SH-SY5Y (cell line): ENCODE results near the gene ANAPC4.

ENCODE experiments used
- GATA2 ChIP-seq: IDR thresholded peaks from 2 replicates; pipeline ENCODE4 v1.6.1; 2011; ENCODE audit warnings: mild to moderate bottlenecking, low read depth, low read length
- GATA3 ChIP-seq: IDR thresholded peaks from 2 replicates; pipeline ENCODE4 v1.6.1; 2011; ENCODE audit warnings: low read depth, mild to moderate bottlenecking, low read length, moderate library complexity

DNA sequence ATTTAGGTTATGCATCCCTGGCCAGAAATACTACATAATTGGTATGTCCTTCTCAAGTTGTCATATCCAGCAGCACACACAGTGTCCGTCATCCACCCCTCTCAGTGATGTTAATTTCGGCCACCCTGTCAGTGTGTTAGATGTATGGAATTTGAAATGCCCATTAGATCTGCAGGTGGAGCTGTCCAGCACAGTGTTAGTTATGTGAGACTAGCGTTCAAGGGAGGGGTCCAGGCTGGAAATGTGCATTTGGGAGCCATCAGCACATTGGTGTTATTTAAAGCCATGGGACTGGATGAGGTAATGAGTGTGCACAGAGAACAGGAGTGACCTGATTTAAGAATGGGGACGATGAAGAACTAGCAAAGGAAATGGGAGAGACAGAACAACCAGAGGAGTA is 22.4 kb downstream of the ANAPC4 start:
- no peak for TF ChIP-seq GATA2
- TF ChIP-seq GATA3: no peak
